NK-92 treated with Interleukin-12 subunit alpha and Interleukin-12 subunit beta, amount 100 ng/mL, for 24 hours (cell line): ENCODE measurements around the gene ZNF446.
"Not testable (repeated sequence)": the region's sequence is repeated elsewhere in the genome, so short reads cannot be mapped to it uniquely, and the experiment has no call there.

Experiments
- DNase-seq: peaks from one replicate; lab custom pipeline; 2025; lab: John Stamatoyannopoulos, UW

Gene ZNF446

DNA sequence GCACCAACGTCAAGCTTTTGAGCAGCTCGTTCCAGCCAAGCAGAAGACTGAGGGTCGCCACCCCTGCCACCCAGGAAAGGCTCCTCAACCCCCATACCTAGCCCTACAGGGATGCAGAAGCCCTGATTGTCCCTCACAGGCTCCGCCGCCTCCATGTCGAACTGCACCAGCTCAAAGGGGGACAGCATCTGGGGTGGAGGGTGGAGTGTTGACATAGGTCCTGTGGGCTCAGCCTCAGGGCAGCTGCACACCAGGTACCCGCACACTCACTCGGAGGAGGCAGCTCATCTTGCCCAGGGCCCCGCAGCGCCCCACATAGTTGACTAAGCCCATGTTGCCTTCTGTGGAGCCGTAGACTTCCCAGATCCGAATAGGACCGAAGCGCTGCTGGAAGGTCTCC is 24.1 kb downstream of the ZNF446 start:
- no peak for DNase-seq

DNA sequence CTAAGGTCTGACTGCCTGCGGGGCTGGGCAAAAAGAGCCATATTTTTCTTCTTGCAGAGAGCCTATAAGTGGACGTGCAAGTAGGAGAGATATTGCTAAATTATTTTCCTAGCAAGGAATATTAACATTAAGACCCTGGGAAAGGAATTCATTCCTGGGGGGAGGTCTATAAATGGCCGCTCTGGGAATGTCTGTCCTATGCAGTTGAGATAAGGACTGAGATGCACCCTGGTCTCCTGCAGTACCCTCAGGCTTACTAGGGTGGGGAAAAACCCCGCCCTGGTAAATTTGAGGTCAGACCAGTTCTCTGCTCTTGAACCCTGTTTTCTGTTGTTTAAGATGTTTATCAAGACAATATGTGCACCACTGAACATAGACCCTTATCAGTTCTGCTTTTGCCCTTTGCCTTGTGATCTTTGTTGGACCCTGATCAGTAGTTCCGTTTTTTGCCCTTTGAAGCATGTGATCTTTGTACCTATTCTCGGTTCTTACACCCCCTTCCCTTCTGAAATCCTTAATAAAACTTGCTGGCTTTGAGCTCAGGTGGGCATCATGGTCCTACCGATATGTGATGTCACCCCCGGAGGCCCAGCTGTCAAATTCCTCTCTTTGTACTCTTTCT is 31.6 kb downstream of the ZNF446 start:
- DNase-seq = not testable (repeated sequence)

DNA sequence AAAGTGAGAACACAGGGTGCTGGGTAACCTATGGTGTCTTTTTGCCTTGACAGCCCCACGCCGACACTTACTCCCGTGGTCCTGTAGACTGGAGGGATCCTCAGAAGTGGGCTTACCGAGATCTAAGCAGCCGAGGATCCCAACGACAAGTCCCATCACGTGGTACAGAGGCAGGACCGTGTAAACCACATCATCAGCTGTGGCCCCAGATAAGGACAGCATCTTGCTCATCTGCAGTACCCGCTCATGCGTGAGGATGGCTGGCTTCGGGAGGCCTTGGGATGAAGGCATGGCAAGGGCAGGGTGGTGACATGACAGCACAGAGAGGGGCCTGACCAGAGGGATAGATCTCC is 33.6 kb downstream of the ZNF446 start:
- DNase-seq = no peak

DNA sequence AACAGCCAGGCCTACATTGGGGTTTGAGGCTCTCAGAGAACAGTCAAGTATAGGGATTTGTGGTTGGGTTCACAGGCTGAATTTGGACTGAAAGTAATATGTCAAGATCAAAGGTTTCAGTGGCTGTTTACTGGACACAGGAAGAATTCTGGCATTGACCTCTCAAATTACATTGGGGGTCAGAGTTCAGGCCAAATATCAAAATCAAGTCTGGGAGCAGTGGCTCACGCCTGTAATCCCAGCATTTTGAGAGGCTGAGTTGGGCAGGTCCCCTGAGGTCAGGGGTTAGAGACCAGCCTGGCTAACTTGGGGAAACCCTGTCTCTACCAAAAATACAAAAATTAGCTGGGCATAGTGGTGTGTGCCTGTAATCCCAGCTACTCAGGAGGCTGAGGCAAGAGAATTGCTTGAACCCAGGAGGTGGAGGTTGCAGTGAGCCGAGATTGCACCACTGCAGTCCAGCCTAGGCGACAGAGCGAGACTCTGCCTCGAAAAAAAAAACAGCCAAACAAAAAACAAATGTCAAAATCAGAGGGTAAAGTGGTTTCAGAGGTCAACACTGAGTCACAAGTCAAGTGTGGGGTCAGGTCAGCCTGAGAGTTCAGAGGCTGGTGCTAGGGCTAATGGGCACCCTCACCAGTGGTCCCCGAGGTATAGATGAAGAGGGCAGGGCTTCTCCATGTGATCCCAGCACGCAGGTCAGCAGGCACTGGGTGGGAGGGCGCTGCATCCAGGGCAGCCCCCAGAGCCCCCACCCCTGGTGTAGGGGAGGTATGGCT is 34.1 kb downstream of the ZNF446 start:
- DNase-seq = no peak

DNA sequence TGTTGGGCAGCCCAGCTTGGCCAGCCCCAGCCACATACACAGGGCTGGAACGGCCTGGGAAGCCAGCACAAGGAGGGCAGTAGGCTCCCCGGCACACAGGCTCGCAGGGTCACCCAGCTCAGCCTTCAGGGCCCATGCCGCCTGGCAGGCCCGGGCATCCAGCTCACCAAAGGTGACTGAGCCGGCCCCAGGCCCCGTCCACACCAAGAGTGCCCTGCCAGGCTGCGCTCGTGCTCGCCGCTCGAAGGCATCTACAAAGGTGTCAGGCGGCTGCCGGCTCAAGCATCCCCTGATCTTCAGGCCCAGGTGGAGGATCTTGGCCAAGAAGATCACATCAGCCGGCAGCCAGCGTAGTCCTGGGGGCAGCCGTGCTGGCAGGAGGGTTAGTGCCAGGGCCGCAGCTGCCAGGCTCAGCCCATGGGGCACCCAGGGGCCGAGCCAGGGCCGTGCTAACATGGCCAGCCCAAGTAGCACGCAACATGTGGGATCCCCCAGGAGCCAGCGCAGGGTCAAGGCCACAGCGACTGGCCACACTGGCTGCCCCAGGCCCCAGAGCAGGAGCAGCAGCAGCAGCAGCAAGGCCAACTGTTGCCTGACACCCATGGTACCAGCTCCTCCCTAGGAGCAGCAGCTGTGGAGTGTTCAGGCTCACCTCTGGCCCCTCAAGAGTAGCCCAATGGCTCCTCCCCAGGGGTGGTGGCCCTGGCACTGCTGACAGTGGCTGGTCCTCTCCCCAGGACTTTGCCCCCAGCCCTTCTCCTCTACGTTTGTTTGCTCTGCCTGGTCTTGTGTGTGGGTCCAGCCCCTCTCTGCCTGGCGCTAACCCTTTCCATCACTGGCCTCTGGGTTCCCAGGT is 35.4 kb downstream of the ZNF446 start, which contains the start of gene SLC27A5:
TSS of gene SLC27A5 (minus strand) at position 640 of the 856 bp plus-strand sequence. CDS start at position 603, 37 bp downstream.
- no peak for DNase-seq

DNA sequence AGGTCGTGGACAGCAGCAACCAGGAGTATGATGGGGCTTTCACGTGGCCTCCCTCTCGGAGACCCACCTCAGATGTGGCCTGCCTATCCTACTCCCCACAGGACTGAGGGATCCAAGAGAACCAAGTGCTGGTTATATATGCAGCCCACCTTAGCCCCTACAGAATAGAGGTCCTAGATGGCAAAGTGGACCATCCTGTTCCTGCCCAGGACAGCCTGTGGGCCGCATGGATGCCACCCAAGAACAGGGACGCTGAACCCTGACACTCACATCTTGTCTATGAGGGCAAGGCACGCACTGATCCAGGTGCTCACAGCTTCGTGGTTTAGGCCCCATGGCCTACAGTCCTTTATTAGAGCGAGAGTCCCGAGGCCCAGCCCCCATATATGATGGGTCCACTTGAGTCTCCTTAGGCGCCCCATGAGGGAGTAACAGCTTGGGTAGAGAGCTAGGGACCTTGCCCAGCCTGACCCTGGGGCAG is 37.1 kb downstream of the ZNF446 start:
- no peak for DNase-seq

DNA sequence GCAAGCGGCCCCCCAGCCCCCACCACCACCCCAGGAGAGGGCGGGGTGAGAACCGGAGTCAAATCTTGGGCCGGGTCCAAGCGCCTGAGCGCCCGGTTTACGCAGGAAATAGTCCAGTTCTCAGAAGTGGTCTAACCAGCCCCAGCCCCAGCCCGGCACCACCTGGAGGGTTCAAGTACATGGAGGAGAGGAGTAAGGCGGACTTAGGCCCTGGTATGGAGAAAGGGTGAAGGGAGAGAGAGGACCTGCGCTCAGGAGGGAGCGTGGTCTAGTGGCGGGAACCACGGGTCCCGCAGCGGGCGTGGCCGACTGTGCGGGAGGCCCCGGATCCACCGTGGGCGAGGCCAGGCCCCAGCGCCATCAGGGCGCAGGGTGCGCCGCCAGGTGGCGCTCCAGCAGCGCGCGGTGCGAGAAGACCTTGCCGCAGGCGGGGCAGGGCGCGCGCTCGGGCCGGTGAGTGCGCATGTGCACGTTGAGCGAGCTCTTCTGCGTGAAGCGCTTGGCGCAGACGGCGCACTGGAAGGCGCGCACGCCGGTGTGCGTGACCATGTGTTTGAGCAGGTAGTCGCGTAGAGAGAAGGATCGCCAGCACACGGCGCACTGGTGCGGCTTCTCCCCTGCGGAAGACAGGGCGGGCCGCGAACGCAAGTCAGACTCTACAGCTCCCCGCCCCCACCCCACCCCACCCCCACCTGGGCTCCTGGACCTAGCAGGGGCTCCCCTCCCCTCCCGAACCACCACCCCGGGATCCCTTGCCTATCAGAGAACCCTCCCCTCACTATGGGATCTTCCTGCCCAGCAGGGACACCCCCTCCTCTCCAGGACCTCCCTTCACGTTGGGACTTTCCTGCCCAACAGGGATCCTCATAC is 37.8 kb downstream of the ZNF446 start:
- DNase-seq = peak; percentile 89

DNA sequence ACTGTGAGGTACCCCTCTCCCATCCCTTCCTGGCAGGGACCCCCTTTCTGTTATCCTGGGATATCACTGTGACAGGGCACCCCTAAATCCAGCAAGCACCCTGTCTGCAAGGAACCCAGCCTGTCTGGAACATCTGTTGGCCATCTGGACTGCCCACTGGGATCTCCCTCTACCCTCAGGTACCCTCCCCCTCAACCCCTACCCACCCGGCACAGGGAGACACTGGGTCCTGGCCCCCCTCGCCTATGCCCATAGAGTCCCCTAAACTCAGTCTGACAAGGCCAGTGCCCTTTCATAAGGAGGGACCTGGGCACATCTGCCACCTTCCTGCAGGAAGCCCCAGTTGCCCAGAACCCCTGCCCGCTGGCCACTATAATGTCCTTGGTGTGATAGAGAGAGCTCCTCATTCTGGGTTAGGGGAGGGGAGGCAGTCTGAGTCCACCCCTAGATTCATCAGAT is 38.4 kb downstream of the ZNF446 start:
- DNase-seq = no peak

DNA sequence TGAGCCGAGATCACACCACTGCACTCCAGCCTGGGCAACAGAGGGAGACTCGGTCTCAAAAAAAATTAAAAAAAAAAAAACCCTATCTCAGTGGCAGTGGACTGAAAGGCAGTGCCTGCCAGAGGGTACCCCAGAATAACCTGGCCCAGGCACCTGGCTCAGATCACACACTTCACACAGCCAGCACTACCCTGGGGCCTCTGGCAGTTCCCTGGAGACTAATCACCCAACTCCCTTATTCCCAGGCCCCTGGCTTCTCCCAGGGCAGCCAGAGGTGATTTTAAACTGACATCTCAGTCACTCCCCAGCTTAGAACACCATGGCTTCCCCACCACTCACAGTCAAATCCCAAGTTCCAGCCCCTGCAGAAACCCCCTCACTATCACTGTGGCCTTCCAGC is 39.1 kb downstream of the ZNF446 start:
- DNase-seq = no peak

DNA sequence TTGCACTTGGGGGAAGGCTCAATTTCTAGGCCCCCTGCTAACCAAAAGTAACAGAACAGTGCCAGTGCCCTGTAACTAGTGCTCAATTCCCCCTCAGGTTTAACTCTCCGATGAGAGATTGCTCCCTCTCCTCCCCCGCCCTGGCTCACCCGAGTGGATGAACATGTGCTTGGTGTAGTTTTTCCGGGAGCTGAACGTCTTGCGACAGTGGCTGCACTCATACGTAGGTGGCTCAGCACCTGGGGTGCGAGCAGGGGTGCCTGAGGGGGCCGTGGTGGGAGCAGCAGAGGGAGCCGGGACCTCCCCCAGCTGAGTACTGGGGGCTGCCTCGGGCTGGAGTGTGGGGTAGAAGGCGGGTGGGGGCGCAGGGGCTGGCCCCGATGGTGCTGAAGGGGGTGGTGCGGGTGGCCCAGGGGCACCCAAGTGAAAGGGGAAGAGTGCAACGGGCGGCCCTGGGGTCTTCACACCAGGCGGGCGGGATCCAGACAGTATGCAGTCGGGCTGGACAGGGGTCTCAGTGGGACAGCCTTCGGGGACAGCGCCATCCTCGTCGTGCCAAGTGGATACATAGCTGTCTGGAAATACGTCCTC is 40.2 kb downstream of the ZNF446 start:
- DNase-seq = no peak

DNA sequence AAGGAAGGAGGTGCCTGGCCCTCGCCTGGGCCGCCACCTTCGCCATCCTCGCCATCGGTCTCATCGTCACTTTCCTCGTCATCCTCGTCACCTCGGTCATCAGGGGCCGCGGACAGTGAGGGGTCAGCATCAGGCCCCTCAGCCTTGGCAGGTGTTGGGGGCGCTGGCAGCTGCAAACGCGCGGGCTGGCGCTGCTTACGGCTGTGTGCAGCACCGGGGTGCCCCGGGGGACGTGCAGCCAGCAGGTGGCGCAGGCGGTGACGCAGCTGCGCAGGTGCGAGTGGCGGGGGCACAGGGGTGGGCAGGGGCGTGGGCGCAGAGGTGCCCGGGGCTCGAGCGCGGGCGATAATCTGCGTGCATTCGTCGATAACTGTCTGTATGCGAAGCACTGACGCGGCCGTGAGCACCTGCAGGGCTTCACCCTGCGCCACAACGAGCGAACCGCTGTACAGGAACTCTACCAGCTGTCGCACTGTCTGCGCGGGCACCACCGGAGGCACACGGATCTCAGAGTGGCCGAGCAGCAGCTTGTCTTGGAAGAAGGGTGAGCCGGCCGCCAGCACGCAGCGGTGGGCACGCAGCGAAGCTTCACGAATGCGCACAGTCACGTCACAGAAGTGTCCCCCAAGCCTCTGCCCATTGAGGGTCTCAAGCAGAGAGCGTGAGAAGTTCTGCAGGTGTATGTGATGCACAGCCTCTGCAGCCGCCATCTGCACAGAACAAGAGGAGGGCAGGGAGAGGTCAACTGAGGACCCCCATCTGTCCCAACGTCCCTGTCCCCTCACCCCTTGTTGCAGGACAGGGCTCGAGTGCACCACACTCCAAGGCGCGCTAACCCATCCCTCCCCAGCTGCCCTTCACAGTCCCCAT is 41.0 kb downstream of the ZNF446 start:
- no peak for DNase-seq

DNA sequence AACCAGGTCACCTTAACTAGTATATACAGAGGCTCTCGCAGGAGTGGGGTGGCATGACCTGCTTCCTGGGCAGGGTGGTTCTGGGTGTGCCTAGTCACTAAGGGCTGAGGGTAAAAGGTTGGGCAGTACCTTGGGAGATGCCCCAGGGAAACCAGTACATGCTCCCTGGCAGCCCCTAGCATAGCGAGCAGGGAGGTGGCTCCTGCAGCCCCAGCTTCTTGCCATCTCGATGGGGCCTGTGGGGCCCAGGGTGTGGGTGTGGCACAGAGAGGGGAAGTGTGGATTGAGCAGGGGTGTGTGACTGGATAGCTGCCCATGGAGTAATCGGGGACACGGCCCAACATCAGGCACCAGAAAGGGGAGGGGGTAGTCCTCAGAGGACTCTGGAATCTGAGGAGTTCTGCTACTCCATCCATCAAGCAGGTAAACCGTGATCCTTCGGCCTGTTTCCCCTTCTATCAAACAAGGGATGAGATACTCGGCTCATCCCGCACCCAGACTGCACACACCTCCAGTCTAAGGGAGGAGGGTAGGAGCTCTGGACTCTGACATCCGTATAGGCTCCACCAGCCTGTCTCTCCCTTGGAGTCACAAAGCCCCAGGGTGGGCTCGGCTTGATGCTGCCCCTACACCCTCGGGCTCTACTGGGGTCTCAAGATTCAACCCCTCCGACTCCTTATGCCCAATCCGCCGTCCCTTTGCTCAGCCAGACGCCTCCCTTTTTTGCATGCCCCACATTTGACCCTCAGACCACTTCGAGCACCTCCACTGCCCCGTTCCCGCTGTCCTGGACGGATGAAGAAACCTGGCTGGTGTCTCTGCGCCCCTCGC is 42.3 kb downstream of the ZNF446 start:
- DNase-seq = no peak

DNA sequence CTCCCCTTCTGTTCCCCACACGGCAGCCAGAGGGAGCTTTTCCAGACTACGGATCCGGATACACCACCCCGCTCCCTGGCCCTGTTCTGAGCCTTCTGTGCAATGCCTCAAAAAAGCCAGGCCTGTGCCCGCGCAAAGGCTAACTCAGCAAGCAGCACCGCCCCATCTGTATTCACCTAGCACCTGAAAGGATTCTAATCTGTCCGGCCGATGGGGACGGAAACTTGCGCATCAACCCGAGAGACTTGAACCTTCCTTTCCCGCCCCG is 42.9 kb downstream of the ZNF446 start:
- no peak for DNase-seq

DNA sequence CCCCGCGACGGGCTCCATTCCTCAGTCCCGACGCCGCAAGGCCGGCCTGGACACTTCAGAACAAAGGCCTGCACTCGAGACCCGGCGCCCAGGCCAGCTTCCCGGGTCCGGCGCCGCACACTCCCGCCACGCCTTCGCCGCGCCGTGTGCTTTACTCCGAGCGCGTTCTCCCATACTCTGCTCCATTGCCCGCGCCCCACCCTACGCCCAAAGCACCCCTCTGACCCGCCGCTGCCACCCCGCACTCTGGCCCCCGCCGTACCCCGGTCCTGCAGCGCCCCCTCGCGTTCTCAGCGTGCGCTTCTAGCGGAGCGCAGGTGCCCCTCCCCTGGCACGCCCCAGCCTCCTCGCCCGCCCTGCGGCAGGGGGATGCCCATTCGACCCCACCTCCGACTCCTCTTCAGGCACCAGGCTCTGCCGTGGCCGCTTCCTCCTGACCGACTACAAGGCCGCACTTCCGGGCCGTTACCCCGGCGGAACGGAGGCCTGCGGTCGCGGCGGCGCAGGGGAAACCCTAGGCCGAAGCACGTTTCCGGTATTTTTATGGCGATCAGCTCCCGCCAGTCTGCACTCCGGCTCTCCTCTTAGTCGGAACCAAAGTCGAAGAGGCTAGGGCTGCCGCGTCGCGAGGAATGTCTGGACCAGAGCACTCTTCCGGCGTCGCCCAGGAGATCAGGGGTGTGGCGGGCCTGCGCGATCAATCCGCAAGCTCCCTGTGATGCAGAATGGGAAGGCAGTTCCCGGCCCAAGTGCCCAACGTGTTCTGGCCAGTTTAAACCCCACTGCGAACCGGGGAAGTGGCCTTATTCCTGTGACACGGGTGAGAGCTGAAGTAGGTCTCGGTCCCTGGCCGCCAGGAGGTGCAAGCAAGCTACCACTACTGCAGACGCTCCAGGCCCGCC is 43.5 kb downstream of the ZNF446 start, which contains the start of gene ZBTB45:
TSS of gene ZBTB45 (minus strand) at position 456 of the 902 bp plus-strand sequence. CDS start 2,137 bp downstream, outside the sequence.
- DNase-seq = peak; percentile 91

DNA sequence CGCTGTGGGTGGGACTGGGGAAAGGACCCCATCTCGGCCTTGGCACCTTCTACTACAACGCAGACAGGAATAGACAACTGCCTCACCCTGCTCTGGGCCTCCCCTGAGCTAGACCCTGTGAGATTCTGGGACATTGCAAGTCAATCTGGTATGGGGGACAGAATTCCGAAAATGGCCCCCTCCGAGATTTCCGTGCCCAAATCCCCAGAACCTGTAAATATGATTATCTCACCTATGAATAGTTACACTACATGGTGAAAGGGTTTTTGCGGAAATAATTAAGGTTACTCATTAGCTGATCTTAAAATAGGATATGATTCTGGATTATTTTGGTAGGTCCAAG is 44.1 kb downstream of the ZNF446 start:
- no peak for DNase-seq

DNA sequence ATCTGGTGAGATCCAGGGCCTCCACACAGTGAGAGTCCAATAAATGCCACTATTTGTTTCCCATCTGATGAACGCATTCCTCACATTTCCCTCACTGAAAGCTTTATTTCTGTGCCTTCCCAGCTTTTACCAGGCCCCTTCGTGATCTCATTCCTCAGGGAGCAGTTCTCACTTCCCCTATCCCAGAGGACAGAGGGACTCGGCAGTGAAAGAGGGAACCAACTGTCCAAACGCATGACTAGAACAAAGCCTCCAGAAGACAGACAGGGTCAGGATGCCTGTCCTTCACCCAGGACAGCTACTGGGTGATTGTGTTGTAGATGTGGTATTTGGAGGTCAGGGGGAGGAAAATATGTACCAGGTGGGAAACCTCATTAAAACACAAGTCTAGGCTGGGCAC is 45.5 kb downstream of the ZNF446 start:
- no peak for DNase-seq

DNA sequence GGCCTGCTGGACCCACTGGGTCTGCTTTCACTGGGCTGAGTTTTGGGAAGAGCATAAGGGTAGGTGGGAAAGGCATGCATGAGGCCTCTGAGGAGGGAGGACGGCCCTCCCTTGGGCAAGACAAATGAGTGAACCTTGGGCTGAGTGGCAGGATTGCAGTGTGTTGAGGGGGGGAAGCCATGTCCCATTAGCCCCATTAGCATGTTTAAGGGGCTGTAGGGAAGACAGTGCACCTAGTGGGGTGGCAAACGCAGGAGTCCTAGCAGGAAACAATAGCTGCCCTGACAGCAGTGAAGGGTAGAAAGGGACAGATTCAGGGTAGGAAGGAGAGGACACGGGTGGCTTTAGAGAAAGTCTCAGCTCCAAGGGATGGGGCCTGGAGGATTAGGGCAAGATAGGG is 46.6 kb downstream of the ZNF446 start:
- no peak for DNase-seq

DNA sequence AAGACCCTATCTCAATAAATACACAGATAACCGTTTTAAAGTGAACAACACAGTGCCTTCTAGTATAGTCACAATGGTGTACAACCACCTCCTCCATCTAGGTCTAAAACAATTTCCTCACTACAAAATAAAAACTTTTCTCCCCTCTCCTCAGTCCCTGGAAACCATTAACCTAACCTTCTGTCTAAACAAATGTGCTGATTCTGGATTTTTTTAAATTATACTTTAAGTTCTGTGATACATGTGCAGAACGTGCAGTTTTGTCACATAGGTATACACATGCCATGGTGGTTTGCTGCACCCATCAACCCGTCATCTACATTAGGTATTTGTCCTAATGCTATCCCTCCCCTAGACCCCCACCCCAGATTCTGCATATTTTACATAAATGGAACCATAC is 53.3 kb downstream of the ZNF446 start:
- DNase-seq = no peak
